Cardiac muscle cell (in vitro differentiated cells and primary cell): ENCODE data around the gene APOA1. TPM values are rescaled to one million over a fixed set of nuclear protein-coding genes. Genes with fewer than 3 reads are reported as not detected.
"Not testable (repeated sequence)": the region's sequence is repeated elsewhere in the genome, so short reads cannot be mapped to it uniquely, and the experiment has no call there.

Experiments
- DNase-seq, 2 donors: peaks; one replicate each; pipeline versions ENCODE4 v3.0.0 to v3.0.0-alpha.2; 2010 to 2017; ENCODE audit warnings: low read depth in 1 of 2, low spot score in 1 of 2
- H3K27ac ChIP-seq: fragments of 200-600 bp; sonication (generic); 2 replicates; pipeline ENCODE4 v1.5.1; 2016
- H3K27me3 ChIP-seq: fragments of 200-600 bp; sonication (generic); 2 replicates; pipeline ENCODE4 v1.6.0; 2016; ENCODE audit warnings: control low read depth
- H3K36me3 ChIP-seq: fragments of 200-600 bp; sonication (generic); 2 replicates; pipeline ENCODE4 v1.5.1; 2016; ENCODE audit warnings: control low read depth
- H3K4me1 ChIP-seq: fragments of 200-600 bp; sonication (generic); 2 replicates; pipeline ENCODE4 v1.8.1; 2017; ENCODE audit warnings: low read depth, mild to moderate bottlenecking, mixed run types
- H3K4me3 ChIP-seq: fragments of 200-600 bp; sonication (generic); 2 replicates; pipeline ENCODE4 v1.5.1; 2016; ENCODE audit warnings: mild to moderate bottlenecking
- H3K9me3 ChIP-seq: fragments of 200-600 bp; sonication (generic); 2 replicates; pipeline ENCODE4 v1.5.1; 2017; ENCODE audit warnings: low read depth, mild to moderate bottlenecking, control low read depth
- CTCF ChIP-seq: IDR thresholded peaks from 2 replicates; pipeline ENCODE4 v1.5.1; 2012; ENCODE audit warnings: low read depth, mild to moderate bottlenecking, low read length
- polyA plus RNA-seq: library from polyadenylated mRNA; unstranded; fragments of >200 nt; fragmentation: Nextera tagmentation; extraction: Ambion mirVana; gene quantifications from 2 replicates; pipeline ENCODE4 v1.2.1, GENCODE V29; 2016
- total RNA-seq: library from RNA; depleted of rRNA; stranded (reverse); fragments of >200 nt; gene quantifications from 2 replicates; pipeline ENCODE4 v1.2.3, GENCODE V29; 2016

APOA1 gene
- total and polyA plus RNA-seq, 2 experiments from 2014 or later, result 56.3 to 117 TPM

- Histone ChIP-seq H3K4me1 (no peaks in the 10 kb centered on the region), H3K27ac (no peak overlapping the region), H3K4me3 (no peak overlapping the region), H3K36me3 (no peaks in the 10 kb centered on the region), H3K27me3 (no peaks in the 10 kb centered on the region), H3K9me3 (no peaks in the 10 kb centered on the region)
- no peak for TF ChIP-seq CTCF
- DNase-seq, result no peak
Observed at GRCh38 chr11:116807601-116808261, 29.7 kb downstream of the APOA1 start.

GRCh38 chr11:116804001-116804400, 33.4 kb downstream of the APOA1 start:
- no peaks in the 10 kb centered on the region for H3K27me3 ChIP-seq
- H3K4me1 ChIP-seq, result no peaks in the 10 kb centered on the region
- no peaks in the 10 kb centered on the region for H3K9me3 ChIP-seq
- no peak for DNase-seq
- no peaks in the 10 kb centered on the region for H3K36me3 ChIP-seq
- H3K4me3 ChIP-seq, result no peak overlapping the region
- TF ChIP-seq CTCF, result no peak
- no peak overlapping the region for H3K27ac ChIP-seq

GRCh38 chr11:116801662-116802061, 35.8 kb downstream of the APOA1 start:
- H3K9me3 ChIP-seq, H3K27me3 ChIP-seq, H3K4me3 ChIP-seq, DNase-seq, H3K36me3 ChIP-seq, H3K4me1 ChIP-seq, H3K27ac ChIP-seq: not testable (repeated sequence)

- no peaks in the 10 kb centered on the region for H3K9me3 ChIP-seq
- no peaks in the 10 kb centered on the region for H3K4me1 ChIP-seq
- DNase-seq, result no peak
- H3K27me3 ChIP-seq, result no peaks in the 10 kb centered on the region
- H3K36me3 ChIP-seq, result no peaks in the 10 kb centered on the region
- no peak overlapping the region for H3K27ac ChIP-seq
- H3K4me3 ChIP-seq, result no peak overlapping the region
- TF ChIP-seq CTCF, result no peak
Observed at GRCh38 chr11:116800610-116801009, 36.8 kb downstream of the APOA1 start.

- no peaks in the 10 kb centered on the region for H3K36me3 ChIP-seq
- H3K27me3 ChIP-seq, result no peaks in the 10 kb centered on the region
- H3K4me1 ChIP-seq, result no peaks in the 10 kb centered on the region
- no peak for DNase-seq
- H3K27ac ChIP-seq, result no peak overlapping the region
- no peak overlapping the region for H3K4me3 ChIP-seq
- TF ChIP-seq CTCF, result no peak
- H3K9me3 ChIP-seq, result no peaks in the 10 kb centered on the region
Observed at GRCh38 chr11:116798368-116798767, 39.1 kb downstream of the APOA1 start.

DNA sequence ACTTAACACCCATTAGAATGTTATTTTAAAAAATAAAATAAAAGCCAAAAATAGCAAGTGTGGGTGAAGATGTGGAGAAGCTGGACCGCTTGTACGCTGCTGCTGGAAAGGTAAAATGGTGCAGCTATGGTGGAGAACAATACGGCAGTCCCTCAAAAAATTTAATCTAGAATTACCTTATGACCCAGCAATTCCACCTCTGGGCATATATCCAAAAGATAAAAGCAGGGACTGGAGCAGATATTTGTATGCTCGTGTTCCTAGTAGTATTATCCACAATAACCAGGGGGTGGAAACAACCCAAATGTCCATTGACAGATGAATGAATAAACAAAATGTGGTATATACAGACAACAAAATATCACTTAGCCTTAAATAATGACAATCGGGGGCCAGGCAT, 39.6 kb downstream of the APOA1 start:
- no peaks in the 10 kb centered on the region for H3K4me1 ChIP-seq
- H3K27me3 ChIP-seq, result no peaks in the 10 kb centered on the region
- no peaks in the 10 kb centered on the region for H3K36me3 ChIP-seq
- no peak for DNase-seq
- TF ChIP-seq CTCF, result no peak
- H3K27ac ChIP-seq, result no peak overlapping the region
- H3K4me3 ChIP-seq, result no peak overlapping the region
- H3K9me3 ChIP-seq, result no peaks in the 10 kb centered on the region
